Skin epidermis (tissue), 12 donors: ENCODE results near the gene TMEM255B.

ENCODE experiments used
- H3K27ac ChIP-seq, 21 experiments: fragments of 200-600 bp; sonication (generic) in 11 of 21; one replicate each; pipeline ENCODE4 v1.5.0; 2020; ENCODE audit warnings: mild to moderate bottlenecking in 3 of 21, inconsistent platforms in 2 of 21, moderate library complexity in 2 of 21
- H3K4me3 ChIP-seq, 7 experiments: fragments of 200-600 bp; sonication (generic) in 2 of 7; one replicate each; pipeline ENCODE4 v1.5.0; 2020; ENCODE audit warnings: inconsistent platforms in 2 of 7, mild to moderate bottlenecking in 2 of 7, moderate library complexity in 1 of 7

The TMEM255B gene

DNA sequence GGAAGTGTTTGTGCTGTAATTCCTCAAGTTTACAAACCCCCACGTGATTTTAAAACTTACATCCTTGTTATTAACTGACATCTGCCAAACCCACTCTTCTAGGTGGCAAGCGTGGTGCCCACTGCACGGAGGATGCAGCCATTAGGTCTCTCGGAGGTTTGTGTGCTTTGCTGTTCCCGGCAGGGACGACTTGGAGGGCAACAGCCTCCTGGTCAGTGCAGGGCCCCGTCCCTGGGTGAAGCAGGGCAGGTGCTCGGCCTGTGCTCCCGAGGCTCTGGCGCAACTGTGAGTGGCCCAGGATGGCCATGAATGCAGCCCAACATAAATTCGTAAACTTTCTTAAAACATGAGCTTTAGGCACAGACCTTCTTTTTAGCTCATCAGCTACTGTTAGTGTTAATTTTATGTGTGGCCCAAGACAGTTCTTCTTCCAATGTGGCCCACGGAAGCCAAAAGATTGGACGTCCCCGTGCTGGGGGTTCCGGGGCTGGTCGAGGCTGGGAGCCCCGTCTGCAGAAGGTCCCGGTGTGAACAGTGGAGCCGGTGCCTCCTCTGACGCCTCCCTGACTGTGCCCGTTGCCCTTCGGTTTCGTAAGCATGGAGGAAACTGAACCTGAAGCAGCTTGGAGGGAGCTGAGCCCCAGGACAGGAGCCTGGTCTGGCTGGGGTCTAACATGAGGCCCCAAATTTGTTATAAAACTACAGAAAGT lies 93.0 kb downstream of the TMEM255B start:
- Histone ChIP-seq H3K4me3 (no peak overlapping the region), H3K27ac (no peak overlapping the region)

DNA sequence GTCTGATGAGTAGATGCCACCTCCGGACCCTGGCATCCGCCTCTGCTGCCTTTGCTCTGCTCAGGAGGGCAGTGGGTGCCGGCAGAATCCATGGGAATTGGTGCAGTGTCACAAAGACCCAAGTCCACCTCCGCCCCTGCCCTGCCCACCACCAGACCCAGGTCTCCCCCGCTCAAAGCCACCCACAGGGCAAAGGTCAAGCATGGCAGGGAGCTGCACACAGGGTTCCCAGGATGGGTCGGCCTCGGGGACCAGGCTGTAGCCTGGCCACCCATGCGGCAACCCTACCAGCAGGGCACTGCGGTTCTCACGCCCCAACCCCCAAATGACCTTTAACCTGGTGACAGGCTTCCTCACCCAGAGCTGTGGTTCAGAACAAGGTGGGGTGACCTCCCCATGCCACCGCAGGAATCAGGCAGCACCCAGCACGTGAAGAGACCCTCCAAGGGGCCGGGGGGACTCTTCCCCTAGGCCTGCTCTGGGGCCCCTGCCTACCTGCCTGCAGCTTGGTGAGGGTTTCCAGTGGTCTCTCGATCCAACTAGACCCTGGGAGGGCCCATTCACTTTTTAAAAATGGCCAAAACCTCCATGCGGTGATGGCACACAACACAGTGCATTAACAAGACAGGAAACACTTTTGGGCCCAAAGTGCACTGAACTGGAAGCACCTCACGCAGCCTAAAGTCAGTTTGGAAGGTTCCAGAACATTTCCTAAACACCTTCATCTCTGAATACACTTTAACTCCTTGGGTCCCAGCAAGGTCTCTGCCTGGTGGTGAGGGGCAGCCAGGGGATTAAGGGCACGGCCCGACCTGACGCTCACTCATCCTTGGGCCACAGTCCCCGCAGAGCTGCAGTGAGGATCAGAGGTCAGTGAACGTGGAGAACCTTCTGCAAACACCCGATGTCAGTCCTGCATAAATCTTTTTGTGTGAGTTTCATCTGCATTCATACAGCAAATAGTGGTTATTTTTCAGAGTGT lies 93.8 kb downstream of the TMEM255B start:
- Histone ChIP-seq H3K4me3 (no peak overlapping the region), H3K27ac (peak overlapping the region in 2 of 21 experiments; percentile 1 to 16)

DNA sequence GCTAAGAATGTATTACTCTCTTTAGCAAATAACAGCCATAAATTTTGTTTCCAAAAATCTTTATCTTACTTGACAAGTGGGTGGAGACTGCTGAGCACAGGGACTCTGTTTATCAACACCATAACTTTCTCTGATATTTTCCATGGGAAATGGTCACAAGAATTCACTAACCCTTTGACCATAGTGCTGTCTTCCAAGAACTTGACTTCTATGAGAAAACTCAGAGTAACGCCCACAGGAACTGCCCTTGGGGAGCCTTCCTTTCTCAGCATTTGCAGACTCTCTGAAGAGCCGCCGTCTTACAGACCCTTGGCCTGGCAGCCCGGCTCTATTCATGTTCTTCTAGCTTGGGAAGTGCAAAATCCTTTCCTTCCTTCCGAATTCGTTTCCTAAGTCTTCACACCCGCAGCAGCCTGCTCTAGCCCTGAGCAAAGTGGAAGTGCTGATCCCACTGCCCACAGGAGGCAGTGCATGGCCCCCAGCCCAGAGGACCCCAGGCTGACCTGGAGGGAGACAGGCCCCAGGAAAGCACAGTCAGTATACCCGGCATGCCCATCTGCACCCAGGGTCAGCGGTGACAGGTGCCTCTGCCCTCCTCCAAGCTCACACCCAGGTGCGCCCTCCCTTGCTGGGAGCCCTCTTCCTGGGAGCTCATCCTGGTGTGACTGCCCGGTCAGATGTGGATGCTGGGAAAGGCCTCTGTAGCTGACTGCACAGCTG lies 94.7 kb downstream of the TMEM255B start:
- H3K4me3 ChIP-seq, result no peak overlapping the region
- peak overlapping the region in 8 of 21 experiments; percentile 11 to 62 (median 42) for H3K27ac ChIP-seq

DNA sequence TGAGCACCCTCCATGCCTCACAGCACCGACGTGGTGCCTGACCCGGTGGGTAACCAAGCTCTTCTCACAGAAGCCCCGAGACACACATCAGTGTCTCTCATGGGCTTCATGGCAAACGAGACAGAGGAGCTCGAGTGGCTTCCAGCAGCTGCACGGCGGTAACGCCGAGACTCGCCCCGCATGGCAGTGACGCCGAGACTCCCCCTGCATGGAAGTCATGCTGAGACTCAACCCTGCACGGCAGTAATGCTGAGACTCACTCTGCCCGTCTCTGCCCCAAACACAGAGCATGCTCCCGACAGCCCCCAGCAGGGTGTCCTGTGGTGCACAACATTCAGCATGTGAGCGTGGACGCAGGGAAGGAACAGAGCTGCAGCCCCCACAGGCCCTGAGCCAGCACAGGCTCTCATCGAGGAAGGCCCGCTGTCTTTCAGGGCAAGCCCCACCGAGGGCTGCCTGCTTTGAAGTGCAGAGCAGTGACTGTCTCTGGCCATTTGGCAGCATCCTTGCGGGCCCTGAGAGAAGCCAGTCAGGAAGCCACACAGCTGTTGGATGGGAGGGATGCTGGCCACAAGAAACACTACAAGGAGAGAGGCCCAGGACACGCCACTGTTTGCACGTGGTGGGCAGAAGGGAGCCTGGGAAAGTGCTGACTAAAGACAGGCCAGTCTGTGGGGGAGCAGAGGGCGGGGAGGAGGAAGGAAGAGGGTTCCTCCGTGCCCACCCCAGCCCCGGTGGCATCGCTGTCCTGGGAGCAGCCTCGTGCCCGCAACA lies 95.4 kb downstream of the TMEM255B start:
- Histone ChIP-seq H3K4me3 (no peak overlapping the region), H3K27ac (peak overlapping the region in 10 of 21 experiments; percentile 5 to 67 (median 42))

DNA sequence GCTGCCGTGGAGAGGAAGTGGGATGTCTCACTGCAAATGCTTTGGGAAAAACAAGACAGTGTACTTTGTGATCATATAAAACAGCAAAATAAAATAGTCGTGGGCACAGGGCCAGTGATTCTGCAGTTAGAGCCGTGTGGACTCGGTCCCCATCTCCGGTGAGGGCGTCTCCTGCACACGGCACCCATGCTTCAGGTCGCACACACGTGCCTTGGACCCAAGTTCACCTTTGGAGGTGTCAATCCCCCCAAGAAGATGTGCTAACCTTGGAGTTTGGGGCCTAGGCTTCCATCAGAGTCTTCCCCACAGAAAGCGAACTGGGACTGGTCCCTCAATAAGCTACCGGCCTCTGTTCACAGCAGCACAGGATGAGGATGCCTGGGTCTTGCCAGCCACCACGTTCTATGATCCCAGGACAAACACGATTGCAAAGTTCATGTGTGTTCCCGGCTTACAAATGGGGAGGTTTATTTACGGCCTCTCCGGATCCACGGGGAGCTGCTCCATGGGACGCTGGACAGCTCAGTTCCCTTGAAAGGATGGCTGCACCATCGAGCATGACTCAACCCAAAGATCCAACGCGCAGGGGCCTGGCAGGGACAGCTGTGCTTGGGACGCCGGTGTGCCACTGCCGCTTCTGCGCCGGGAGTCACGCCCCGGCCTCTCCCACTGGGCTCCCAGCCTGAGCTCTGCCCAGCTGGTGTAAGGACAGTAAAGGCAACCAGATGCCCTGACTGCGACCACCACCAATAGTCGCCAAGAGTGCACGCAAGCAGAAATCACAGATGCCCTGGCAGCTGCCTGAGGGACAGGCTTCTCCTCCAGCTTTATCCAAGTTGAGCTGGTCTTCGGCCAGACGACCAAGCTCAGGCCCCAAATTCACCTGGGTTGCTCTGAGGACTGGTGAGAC lies 96.2 kb downstream of the TMEM255B start:
- H3K27ac ChIP-seq, result peak overlapping the region in 10 of 21 experiments; percentile 5 to 67 (median 28)
- no peak overlapping the region for H3K4me3 ChIP-seq

DNA sequence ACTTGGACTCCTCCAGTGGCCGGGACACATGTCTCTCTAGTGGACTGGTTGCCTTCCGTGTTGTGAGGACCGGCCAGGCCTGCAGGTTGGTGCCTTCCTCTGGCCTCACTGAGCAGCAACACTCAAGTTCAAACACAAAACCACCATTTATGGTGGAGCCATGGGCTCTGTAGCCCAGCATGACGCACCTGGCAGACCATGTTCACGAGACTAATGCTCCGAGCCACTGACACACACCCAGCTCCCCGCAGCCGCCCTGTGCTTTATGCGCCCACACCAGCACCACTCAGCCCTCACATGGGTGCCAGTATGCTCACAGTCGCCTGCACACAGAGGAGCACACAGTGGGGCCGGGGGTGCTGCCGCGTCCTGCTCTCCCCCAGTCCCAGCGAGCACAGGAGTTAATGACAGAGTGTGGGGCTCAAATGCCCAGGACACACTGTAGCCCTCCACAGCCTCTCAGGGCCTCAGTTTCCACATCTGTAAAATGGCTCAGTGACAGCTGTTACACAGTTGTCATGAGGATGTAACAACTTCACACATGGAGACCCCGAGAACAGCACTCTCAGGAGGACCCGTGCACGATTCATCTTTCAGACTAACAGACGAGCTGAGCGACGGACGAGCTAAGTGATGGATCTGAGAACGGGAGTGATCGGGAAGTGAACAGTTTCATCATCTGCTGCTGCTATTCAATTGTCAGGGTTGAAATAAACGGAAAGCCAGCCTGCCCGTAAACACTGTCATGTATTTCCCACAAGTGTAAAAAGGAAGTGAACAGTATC lies 97.1 kb downstream of the TMEM255B start:
- peak overlapping the region in 5 of 21 experiments; percentile 22 to 49 (median 38) for H3K27ac ChIP-seq
- H3K4me3 ChIP-seq, result no peak overlapping the region

DNA sequence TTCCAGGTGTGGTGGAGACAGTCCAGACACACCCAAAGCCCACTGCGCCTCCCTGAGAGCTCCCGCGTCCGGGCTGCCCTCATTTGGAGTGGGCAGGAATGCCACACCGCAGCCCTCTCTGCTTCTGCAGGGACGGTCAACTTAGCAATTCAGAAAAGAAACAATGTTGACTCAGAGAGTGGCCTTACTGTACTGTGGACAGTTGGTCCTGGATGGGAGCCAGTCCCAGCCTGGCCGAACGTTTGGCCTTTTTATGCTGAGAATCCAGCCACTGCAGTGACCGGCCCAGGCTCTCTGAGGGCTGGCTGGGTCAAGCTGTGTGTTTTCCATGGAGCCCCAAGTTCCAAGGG lies 97.7 kb downstream of the TMEM255B start:
- Histone ChIP-seq H3K27ac (peak overlapping the region in 5 of 21 experiments; percentile 16 to 56 (median 38)), H3K4me3 (no peak overlapping the region)

DNA sequence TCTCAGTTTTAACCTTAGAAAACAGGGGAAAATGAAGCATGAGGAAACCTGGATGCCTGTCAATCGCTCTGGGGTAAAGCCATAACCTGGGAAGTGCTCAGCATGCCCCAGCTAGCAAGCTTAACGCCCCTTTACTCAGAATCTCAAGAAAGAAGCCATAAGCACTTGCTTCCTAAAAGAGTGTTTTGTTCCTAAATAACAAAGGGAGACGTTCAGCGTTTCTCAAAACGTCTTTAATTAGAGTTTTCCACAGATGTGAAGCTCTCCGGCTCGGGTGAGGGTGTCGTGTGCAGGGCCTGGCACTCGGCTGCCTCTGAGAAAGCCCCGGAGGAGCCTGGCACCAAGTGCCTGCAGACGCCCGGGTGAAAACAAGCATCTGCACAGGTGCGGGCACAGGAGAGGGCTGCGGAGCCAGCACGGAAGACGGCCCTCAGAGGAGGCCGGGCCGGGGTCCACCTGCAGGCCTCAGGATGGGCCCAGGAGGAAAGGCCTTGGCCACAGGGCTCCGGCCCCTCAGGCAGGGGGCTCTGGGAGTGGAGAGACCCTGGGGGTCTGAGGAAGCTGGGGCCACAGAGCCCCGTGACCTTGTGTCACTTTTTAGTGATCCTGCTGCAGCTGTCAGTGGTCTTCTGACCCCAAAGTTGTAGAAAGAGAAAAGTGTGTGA lies 98.6 kb downstream of the TMEM255B start:
- peak overlapping the region in 7 of 21 experiments; percentile 13 to 60 (median 47) for H3K27ac ChIP-seq
- no peak overlapping the region for H3K4me3 ChIP-seq

DNA sequence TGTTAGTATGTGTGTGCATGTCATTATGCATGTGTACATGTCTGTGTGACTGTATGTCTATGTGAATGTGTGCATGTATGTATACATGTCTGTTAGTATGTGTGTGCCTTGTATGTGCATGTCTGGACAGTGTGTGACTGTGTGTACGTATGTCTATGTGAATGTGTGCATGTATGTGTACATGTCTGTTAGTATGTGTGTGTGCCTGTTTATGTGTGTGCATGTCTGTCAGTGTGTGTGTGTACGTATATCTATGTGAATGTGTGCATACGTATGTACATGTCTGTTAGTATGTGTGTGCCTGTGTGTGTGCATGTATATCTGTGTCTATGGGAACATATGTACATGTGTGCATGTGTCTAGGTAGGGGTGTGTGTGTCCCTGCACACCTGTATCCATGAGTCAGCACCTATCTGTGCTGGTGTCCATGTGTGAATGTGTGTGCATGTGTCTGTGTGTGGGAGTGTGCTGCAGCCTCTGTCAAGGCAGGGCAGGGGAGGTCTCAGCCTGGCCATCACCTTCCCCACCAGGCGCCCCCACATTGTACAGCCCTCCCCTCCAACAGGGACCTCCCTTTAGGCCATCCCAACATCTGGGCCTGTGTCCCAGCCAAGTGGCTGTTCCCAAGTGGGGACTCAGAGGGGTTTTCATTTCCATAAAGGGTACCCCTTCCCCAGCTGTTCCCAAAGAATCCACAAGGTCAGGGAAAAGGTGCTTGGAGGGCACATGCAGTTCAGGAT lies 100.5 kb downstream of the TMEM255B start:
- H3K27ac ChIP-seq, result peak overlapping the region in 1 of 21 experiments; percentile 28
- no peak overlapping the region for H3K4me3 ChIP-seq

DNA sequence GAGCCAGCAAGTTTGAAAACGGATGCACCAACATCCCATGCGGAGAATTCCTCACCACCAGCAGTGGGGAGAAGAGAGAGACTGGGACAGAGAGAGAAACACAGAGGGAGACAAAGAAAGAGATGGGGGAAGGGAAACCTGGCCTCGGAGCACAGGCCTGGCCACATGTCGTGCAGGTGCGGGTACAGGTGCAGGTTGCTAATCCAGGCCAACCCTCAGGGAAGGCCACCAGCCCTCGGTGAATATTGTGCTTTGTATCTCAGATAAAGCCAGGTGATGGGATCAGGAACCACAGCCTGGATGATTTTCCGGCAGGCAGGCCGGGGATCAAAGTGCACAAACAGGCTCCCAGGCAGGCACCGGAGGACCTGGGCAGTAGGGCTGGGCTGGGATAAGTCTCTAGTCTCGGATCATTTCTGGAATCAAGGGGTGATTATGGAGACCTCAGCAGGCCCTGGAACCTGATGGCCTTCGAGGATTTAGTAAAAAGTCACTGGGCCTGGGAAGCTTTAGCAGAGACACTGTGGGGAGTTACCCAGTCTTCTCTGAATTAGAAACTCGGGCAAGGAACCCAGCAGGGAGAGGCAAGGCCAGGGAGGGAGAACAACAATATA lies 101.1 kb downstream of the TMEM255B start:
- no peak overlapping the region for H3K4me3 ChIP-seq

DNA sequence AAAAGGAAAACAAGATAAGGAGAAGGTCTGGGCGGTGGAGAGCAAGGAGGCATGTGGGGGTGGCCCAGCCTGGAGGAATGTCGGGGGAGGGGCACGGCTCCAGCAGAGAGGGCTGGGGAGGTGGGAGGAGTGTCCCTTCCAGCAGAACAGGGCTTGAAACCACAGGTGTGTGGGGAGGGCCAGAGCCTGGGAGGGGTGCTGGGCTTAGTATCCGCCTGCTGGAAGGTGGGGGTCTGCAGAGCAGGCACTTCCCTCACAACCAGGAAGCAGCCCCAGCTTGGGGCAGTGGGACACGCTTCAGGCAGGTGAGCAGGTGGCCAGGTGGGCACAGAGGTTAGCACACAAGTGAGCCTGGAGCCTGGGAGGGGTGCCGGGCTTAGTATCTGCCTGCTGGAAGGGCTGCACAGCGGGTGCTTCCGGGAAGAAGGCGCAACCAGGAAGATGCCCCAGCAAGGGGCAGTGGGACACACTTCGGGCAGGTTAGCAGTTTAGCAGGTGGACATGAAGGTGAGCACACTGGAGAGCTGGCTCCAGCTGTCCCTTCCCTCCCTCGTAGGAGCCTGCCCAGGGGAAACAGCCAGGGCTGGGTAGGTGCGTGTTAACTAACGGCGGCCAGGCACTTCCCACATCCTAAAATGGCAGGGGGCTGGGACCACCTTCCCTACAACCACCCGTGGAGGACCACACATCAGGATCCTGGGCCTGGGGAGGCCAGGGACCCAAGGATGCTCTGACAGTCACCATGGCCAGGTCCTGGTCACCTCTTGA lies 101.8 kb downstream of the TMEM255B start:
- peak overlapping the region in 1 of 7 experiments; percentile 7 for H3K4me3 ChIP-seq
- peak overlapping the region in 9 of 21 experiments; percentile 3 to 50 (median 28) for H3K27ac ChIP-seq

More for the DNA sequence above, 101.1 kb downstream of the TMEM255B start:
- H3K27ac ChIP-seq, result peak overlapping the region in 4 of 21 experiments; percentile 3 to 50 (median 27)

DNA sequence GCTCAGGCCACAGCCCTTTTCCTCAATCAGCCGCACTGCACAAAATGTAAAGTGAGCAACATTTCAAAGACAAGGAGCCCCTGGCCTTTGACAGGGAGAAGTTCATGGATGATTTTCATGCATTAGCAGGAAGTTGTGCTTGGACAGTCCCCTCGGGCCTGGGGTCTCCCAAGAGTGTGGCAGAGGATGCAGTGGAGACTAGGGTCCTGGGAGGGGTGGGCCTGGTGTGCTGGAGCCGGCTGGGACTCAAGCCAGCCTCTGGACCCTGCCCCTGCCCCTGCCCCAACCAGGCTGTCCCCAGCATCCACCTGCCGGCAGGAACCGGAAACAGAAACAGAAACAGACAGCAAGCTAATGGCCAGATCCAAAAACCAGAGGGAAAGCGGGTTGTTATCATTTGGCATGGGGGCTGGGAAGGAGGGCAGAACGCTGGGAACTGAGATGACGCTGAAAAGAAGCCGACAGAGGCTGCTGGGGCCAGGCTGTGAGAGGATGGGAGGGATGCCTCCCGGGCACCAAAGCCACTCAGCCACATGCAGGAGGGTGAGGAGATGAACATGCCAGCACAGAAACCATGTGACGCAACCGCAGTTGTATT lies 102.5 kb downstream of the TMEM255B start:
- peak overlapping the region in 1 of 7 experiments; percentile 68 for H3K4me3 ChIP-seq
- peak overlapping the region in 8 of 21 experiments; percentile 4 to 85 (median 30) for H3K27ac ChIP-seq

DNA sequence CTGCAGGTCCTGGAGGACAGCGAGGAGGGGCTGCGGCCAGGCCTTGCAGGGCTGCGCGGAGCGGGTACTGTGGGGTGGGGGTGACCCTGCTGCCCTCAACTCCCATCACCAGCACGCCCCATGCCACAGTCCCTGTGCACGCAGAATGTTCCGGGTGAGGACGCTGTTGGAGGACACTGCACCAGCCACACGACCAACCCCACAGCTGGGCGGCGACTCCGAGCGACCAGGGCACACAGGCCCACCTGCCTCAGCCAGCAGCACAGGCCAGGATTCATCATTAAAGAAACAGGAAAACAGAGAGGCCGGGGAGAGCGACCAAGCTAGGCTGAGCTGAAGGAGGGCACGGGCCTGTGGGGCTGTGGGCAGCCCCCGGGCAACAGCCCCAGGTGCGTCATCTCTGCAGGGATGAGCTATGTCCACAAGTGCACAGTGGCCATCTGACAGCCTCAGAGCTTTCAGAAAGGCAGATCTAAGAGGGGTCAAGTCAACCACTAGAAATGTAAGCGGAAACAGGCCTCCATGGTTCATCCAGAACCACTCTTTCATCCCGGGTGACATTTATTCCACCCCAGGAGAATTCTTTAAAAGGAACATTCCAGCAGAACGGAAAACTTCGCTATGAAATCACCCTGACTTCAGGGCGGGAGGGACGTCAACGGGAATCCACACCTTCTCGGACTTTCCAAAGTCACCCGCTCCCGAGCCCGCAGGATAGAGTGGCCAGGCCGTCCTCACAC lies 103.3 kb downstream of the TMEM255B start:
- peak overlapping the region in 20 of 21 experiments; percentile 62 to 94 (median 85) for H3K27ac ChIP-seq
- peak overlapping the region; percentile 53 to 71 (median 65) for H3K4me3 ChIP-seq
